NB4 (cell line): Measurements from ENCODE around the gene ITPR2.
"Not testable (repeated sequence)": the region's sequence is repeated elsewhere in the genome, so short reads cannot be mapped to it uniquely, and the experiment has no call there.

ENCODE experiments used
- DNase-seq: peaks from one replicate; pipeline ENCODE4 v3.0.0; 2010; ENCODE audit warnings: low read depth
- H3K4me3 ChIP-seq: one replicate; pipeline ENCODE4 v1.5.1; 2011; ENCODE audit warnings: mild to moderate bottlenecking, low read depth, low read length, moderate library complexity
- MAX ChIP-seq: IDR thresholded peaks from 2 replicates; pipeline ENCODE4 v1.6.1; 2011; ENCODE audit warnings: low read depth, low read length
- MYC ChIP-seq: IDR thresholded peaks from 2 replicates; pipeline ENCODE4 v1.6.1; 2011; ENCODE audit warnings: low read depth, low read length
- POLR2A ChIP-seq: IDR thresholded peaks from 2 replicates; pipeline ENCODE4 v1.6.1; 2011; ENCODE audit warnings: mild to moderate bottlenecking; ENCODE audit not compliant: insufficient read length; ENCODE audit errors: extremely low read depth
- TF ChIP-seq, protein P1 (sequence below): IDR thresholded peaks from one replicate; pipeline ENCODE4 v1.5.1; 2012; ENCODE audit warnings: low read depth, low read length

ITPR2 gene

GRCh38 chr12:26767116-26767515, 65.9 kb downstream of the ITPR2 start:
- TF ChIP-seq, protein P1, sequence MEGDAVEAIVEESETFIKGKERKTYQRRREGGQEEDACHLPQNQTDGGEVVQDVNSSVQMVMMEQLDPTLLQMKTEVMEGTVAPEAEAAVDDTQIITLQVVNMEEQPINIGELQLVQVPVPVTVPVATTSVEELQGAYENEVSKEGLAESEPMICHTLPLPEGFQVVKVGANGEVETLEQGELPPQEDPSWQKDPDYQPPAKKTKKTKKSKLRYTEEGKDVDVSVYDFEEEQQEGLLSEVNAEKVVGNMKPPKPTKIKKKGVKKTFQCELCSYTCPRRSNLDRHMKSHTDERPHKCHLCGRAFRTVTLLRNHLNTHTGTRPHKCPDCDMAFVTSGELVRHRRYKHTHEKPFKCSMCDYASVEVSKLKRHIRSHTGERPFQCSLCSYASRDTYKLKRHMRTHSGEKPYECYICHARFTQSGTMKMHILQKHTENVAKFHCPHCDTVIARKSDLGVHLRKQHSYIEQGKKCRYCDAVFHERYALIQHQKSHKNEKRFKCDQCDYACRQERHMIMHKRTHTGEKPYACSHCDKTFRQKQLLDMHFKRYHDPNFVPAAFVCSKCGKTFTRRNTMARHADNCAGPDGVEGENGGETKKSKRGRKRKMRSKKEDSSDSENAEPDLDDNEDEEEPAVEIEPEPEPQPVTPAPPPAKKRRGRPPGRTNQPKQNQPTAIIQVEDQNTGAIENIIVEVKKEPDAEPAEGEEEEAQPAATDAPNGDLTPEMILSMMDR: no peak
- no peak for TF ChIP-seq MAX
- no peak overlapping the region for H3K4me3 ChIP-seq
- no peak for DNase-seq

DNA sequence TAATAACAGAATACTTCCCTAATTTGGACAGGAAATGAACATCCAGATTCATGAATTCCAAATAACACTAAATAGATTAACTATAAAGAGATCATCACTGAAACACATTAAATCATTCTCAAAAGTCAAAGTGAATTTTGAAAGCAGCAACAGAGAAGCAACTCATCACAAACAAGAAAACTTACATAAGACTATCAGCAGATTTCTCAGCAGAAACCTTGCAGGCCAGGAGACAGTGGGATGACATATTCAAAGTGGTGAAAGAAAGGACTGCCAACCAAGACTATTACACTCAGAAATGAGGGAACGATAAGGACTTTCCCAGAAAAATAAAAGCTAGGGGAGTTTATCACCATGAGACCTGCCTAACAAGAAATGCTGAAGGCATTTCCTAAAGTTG, 70.8 kb downstream of the ITPR2 start:
- TF ChIP-seq MYC (no peak), MAX (no peak), POLR2A (no peak)
- TF ChIP-seq, protein P1: no peak
- H3K4me3 ChIP-seq: no peak overlapping the region
- no peak for DNase-seq

DNA sequence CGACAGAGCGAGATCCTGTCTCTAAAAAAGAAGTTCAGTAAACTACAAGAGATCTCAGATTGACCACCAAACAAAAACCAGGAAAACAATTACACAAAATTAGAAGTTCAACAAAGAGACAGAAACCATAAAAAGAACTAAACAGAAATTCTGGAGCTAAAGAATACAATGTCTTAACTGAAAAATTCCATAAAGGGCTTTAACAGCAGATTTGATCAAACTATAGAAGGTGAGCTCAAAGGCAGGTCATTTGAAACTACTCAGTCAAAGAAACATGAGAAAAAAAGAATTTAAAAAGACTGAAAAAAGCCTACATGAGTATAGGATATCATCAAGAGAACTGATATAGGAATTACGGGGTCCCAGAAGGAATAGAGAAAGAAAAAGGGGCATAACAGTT, 71.2 kb downstream of the ITPR2 start:
- TF ChIP-seq POLR2A (no peak), MYC (no peak), MAX (no peak)
- TF ChIP-seq, protein P1: no peak
- DNase-seq: no peak
- no peak overlapping the region for H3K4me3 ChIP-seq

DNA sequence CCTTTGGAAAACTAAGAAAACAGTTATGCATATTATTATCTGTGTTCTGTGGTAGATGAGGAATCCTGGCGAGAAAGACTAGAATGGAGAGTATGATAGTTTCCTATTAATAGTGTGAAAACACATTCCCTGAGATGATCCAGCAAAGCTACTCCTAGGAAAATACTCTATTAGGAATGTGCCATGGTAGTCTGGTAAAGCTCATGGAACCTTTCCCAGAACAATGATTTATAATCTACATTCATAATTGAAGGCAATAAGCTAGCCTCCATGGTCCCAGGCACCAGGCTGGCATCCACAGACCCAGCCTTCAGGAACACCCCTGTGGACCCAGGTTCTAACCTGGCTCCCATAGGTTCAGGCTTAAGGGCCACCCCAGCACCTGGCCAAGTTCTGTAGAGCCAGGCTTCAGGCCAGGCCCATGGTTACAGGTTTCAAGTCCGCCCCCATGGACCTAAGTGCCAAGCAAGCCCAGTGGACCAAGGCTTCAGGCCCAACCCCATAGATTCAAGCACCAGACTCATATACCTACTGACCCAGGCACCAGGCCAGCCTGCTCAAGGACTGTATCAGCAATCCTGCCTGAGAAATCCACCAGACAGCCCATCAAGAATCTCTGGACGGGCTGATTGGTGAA, 72.2 kb downstream of the ITPR2 start:
- H3K4me3 ChIP-seq: no peak overlapping the region
- DNase-seq: no peak
- TF ChIP-seq POLR2A (no peak), MAX (no peak), MYC (no peak)
- TF ChIP-seq, protein P1: no peak

GRCh38 chr12:26755362-26755761, 77.6 kb downstream of the ITPR2 start:
- not testable (repeated sequence) for DNase-seq, H3K4me3 ChIP-seq

DNA sequence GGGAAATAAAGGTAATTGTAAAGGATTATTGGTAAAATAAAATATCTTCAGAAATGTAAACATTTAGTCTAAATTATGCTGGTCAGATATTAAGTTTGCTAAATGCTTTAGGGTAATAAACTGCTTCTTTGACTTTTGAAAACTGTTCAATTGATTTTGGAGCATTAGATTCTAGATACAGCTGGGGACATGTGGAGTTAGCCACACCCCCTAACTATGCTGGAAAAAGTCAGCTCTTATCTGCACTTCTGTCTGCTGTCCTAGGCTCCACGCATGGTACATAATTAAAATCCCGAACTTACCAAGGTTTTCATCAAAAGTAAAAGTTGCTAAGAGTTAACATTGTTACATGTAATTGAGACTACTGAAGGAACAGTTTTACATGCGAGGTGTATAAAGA, 78.8 kb downstream of the ITPR2 start:
- TF ChIP-seq POLR2A: no peak
- no peak for TF ChIP-seq MAX
- TF ChIP-seq, protein P1: no peak
- TF ChIP-seq MYC: no peak
- no peak overlapping the region for H3K4me3 ChIP-seq
- DNase-seq: no peak
